Calu3 (cell line): ENCODE data around the gene AP1M1. TPM values are rescaled to one million over a fixed set of nuclear protein-coding genes. Genes with fewer than 3 reads are reported as not detected.

Experiments used
- BruUV-seq: library from RNA; stranded (reverse); fragments of 400-500 nt; replicated peaks from 2 replicates; lab custom pipeline; 2021; lab: Mats Ljungman, UMichigan
- CTCF ChIA-PET: fragments of 300-600 bp; sonication (Branson Sonifier 250); formaldehyde crosslinking; loops from one replicate; lab custom pipeline; 2022; ENCODE audit warnings: antibody characterized with exemption; lab: Charles Lee
- DNase-seq: peaks from one replicate; pipeline ENCODE4 v3.0.0; 2022
- H3K27ac Mint-ChIP-seq: one replicate; pipeline ENCODE4 v1.8.0; 2022; ENCODE audit warnings: mixed read lengths; ENCODE audit not compliant: unreplicated experiment
- H3K27me3 Mint-ChIP-seq: one replicate; pipeline ENCODE4 v1.8.0; 2022; ENCODE audit warnings: mixed read lengths; ENCODE audit not compliant: unreplicated experiment
- H3K36me3 Mint-ChIP-seq: one replicate; pipeline ENCODE4 v1.8.0; 2022; ENCODE audit warnings: mild to moderate bottlenecking, moderate library complexity, mixed read lengths; ENCODE audit not compliant: insufficient read depth, unreplicated experiment
- H3K4me1 Mint-ChIP-seq: one replicate; pipeline ENCODE4 v1.8.0; 2022; ENCODE audit warnings: mild to moderate bottlenecking, low read depth, mixed read lengths; ENCODE audit not compliant: unreplicated experiment
- H3K4me3 Mint-ChIP-seq: one replicate; pipeline ENCODE4 v1.8.0; 2022; ENCODE audit warnings: mild to moderate bottlenecking, low read depth, moderate library complexity, mixed read lengths; ENCODE audit not compliant: unreplicated experiment
- H3K9me3 Mint-ChIP-seq: one replicate; pipeline ENCODE4 v1.8.0; 2022; ENCODE audit warnings: low read depth, mixed read lengths; ENCODE audit not compliant: unreplicated experiment
- CTCF ChIP-seq: fragments of 200-600 bp; IDR thresholded peaks from one replicate; pipeline ENCODE4 v1.8.0; 2022; ENCODE audit warnings: antibody characterized with exemption; ENCODE audit not compliant: unreplicated experiment
- intact Hi-C: fragments of 100-400 bp; cut with micrococcal nuclease; formaldehyde crosslinking; loops from one replicate; pipeline ENCODE4 v1.10.0; 2022; ENCODE audit not compliant: unreplicated experiment
- total RNA-seq: library from RNA; stranded (reverse); gene quantifications from 2 replicates; pipeline ENCODE4 v1.2.3, GENCODE V29; 2022

The AP1M1 gene
- total RNA-seq, 1 experiment from 2014 or later: 31.5 TPM

- H3K4me3 Mint-ChIP-seq: peak overlapping the region; percentile 81
- no peaks in the 10 kb centered on the region for H3K27me3 Mint-ChIP-seq
- peaks cover 32% of the 10 kb centered on the region for H3K36me3 Mint-ChIP-seq
- no peak for DNase-seq
- no TSS peak for BruUV-seq
- no peak for TF ChIP-seq CTCF
- H3K4me1 Mint-ChIP-seq: peaks cover 16% of the 10 kb centered on the region
- CTCF ChIA-PET: no interaction called here
- no peak overlapping the region for H3K27ac Mint-ChIP-seq
- intact Hi-C loops: no loop called here
- H3K9me3 Mint-ChIP-seq: no peaks in the 10 kb centered on the region
Measured at GRCh38 chr19:16199275-16199932, 1.7 kb downstream of the AP1M1 start.

- intact Hi-C loops: no loop called here
- H3K4me3 Mint-ChIP-seq: no peak overlapping the region
Measured at GRCh38 chr19:16200038-16201010, 2.6 kb downstream of the AP1M1 start.

GRCh38 chr19:16201011-16201391 lies 3.3 kb downstream of the AP1M1 start:
- no peak overlapping the region for H3K27ac Mint-ChIP-seq
- H3K4me3 Mint-ChIP-seq: no peak overlapping the region
- CTCF ChIA-PET: interaction anchor here (0.6 kb wide), 2 partner anchors 656 to 982 kb away, joined by 4 to 7 read pairs; no protein-coding TSS in a partner anchor

More at GRCh38 chr19:16200038-16201010, 2.6 kb downstream of the AP1M1 start:
- H3K27ac Mint-ChIP-seq: no peak overlapping the region
- BruUV-seq: no TSS peak
- TF ChIP-seq CTCF: no peak
- H3K36me3 Mint-ChIP-seq: peaks cover 37% of the 10 kb centered on the region
- H3K9me3 Mint-ChIP-seq: no peaks in the 10 kb centered on the region
- CTCF ChIA-PET: no interaction called here
- H3K4me1 Mint-ChIP-seq: peaks cover 16% of the 10 kb centered on the region
- no peak for DNase-seq
- H3K27me3 Mint-ChIP-seq: no peaks in the 10 kb centered on the region

More at GRCh38 chr19:16201011-16201391, 3.3 kb downstream of the AP1M1 start:
- Mint-ChIP-seq H3K9me3 (no peaks in the 10 kb centered on the region), H3K36me3 (peaks cover 37% of the 10 kb centered on the region), H3K4me1 (peaks cover 16% of the 10 kb centered on the region), H3K27me3 (no peaks in the 10 kb centered on the region)
- BruUV-seq: no TSS peak
- intact Hi-C loops: no loop called here
- DNase-seq: no peak
- TF ChIP-seq CTCF: no peak
